DND-41 (cell line): ENCODE data around the gene RPIA.
A peak's percentile ranks its signal among the peaks of the same experiment; 100 is the strongest.
"Not testable (repeated sequence)": the region's sequence is repeated elsewhere in the genome, so short reads cannot be mapped to it uniquely, and the experiment has no call there.

Source experiments
- ATAC-seq: fragments of 200-7000 bp; cut with Tn5 transposase; 3 replicates; pipeline ENCODE4 v1.9.1; 2021; ENCODE audit warnings: low read depth; ENCODE audit not compliant: insufficient read depth
- DNase-seq: peaks from one replicate; pipeline ENCODE4 v3.0.0-alpha.2; 2020
- H2AFZ ChIP-seq: 2 replicates; pipeline ENCODE4 v1.6.0; 2012; ENCODE audit warnings: low read depth, low read length
- H3K27ac ChIP-seq: 2 replicates; pipeline ENCODE4 v1.5.1; 2012; ENCODE audit warnings: low read length, inconsistent platforms
- H3K27me3 ChIP-seq: fragments of 200-600 bp; sonication (generic); 2 replicates; pipeline ENCODE4 v1.6.0; 2012; ENCODE audit warnings: low read length, mild to moderate bottlenecking, inconsistent platforms; ENCODE audit not compliant: insufficient read depth, poor library complexity
- H3K36me3 ChIP-seq: 2 replicates; pipeline ENCODE4 v1.5.1; 2012; ENCODE audit warnings: low read length, inconsistent platforms; ENCODE audit not compliant: insufficient read depth
- H3K4me1 ChIP-seq: 2 replicates; pipeline ENCODE4 v1.5.1; 2012; ENCODE audit warnings: mild to moderate bottlenecking, low read length; ENCODE audit not compliant: insufficient read depth
- H3K4me2 ChIP-seq: 2 replicates; pipeline ENCODE4 v1.6.0; 2012; ENCODE audit warnings: mild to moderate bottlenecking, moderate library complexity, low read length, inconsistent platforms; ENCODE audit not compliant: insufficient read depth
- H3K4me3 ChIP-seq, 2 experiments: fragments of 200-600 bp in 1 of 2; shearing (Covaris generic) in 1 of 2; 2 replicates each; pipeline ENCODE4 v1.5.1; 2012 to 2016; ENCODE audit warnings: inconsistent platforms in 2 of 2, low read length in 2 of 2, mild to moderate bottlenecking in 2 of 2, low read depth in 1 of 2, moderate library complexity in 1 of 2
- H3K79me2 ChIP-seq: 2 replicates; pipeline ENCODE4 v1.6.0; 2012; ENCODE audit warnings: low read length, inconsistent platforms; ENCODE audit not compliant: insufficient read depth
- H3K9ac ChIP-seq: 2 replicates; pipeline ENCODE4 v1.6.0; 2012; ENCODE audit warnings: low read depth, mild to moderate bottlenecking, inconsistent platforms, low read length, moderate library complexity
- H3K9me3 ChIP-seq: 2 replicates; pipeline ENCODE4 v1.5.1; 2012; ENCODE audit warnings: low read length, moderate library complexity, mild to moderate bottlenecking, inconsistent platforms; ENCODE audit not compliant: insufficient read depth, severe bottlenecking
- H4K20me1 ChIP-seq: 2 replicates; pipeline ENCODE4 v1.6.0; 2012; ENCODE audit warnings: low read length; ENCODE audit not compliant: insufficient read depth
- EZH2 ChIP-seq: IDR thresholded peaks from 3 replicates; pipeline ENCODE4 v1.6.1; 2012; ENCODE audit warnings: borderline replicate concordance, low read depth, mild to moderate bottlenecking, moderate library complexity, low read length, inconsistent platforms; ENCODE audit not compliant: severe bottlenecking
- TF ChIP-seq, protein P1 (sequence below): IDR thresholded peaks from 2 replicates; pipeline ENCODE4 v1.5.1; 2012; ENCODE audit warnings: borderline replicate concordance, low read length, moderate library complexity, mild to moderate bottlenecking; ENCODE audit not compliant: poor library complexity, severe bottlenecking; ENCODE audit errors: extremely low read depth

Gene RPIA

DNA sequence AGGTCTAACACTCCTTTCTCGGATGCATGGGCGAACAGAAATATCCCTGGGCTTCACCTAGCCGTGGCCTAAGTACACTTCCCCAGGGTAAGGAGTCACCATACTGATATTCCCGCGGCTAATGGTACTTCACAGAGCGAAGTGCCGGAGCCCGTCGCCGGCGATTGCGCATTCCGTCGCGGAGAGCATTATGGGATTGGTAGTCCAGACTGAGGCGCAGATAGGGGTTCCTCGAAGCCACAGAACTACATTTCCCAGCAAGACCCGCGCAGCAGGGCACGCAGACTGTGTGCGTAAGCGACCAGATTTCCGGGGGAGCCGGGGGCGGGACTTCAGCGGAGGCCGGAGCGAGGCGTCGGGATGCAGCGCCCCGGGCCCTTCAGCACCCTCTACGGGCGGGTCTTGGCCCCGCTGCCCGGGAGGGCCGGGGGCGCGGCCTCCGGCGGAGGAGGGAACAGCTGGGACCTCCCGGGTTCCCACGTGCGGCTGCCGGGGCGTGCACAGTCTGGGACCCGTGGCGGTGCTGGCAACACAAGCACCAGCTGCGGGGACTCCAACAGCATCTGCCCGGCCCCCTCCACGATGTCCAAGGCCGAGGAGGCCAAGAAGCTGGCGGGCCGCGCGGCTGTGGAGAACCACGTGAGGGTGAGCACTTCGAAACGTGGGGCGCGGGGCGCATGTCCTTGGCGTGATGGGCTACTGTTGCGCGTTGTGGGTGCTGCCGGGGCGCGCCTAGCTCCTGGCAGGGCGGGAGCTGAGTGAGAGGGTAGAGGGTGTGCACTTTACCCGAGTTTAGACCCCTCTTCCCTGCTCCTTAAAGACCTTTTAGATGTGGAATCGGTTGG is at the start of gene RPIA:
TSS of gene RPIA (plus strand) at position 335 of the 845 bp plus-strand sequence. CDS start at position 361, 26 bp downstream.
- peaks cover 38% of the 10 kb centered on the region for H3K4me1 ChIP-seq
- H3K79me2 ChIP-seq: peaks cover 60% of the 10 kb centered on the region
- peak within 1 kb of the TSS; percentile 72 for H3K9ac ChIP-seq
- no peak for TF ChIP-seq EZH2
- TF ChIP-seq, protein P1, sequence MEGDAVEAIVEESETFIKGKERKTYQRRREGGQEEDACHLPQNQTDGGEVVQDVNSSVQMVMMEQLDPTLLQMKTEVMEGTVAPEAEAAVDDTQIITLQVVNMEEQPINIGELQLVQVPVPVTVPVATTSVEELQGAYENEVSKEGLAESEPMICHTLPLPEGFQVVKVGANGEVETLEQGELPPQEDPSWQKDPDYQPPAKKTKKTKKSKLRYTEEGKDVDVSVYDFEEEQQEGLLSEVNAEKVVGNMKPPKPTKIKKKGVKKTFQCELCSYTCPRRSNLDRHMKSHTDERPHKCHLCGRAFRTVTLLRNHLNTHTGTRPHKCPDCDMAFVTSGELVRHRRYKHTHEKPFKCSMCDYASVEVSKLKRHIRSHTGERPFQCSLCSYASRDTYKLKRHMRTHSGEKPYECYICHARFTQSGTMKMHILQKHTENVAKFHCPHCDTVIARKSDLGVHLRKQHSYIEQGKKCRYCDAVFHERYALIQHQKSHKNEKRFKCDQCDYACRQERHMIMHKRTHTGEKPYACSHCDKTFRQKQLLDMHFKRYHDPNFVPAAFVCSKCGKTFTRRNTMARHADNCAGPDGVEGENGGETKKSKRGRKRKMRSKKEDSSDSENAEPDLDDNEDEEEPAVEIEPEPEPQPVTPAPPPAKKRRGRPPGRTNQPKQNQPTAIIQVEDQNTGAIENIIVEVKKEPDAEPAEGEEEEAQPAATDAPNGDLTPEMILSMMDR: peak; percentile 75
- peaks cover 10% of the 10 kb centered on the region for H3K9me3 ChIP-seq
- peak within 1 kb of the TSS; percentile 99 for H2AFZ ChIP-seq
- ATAC-seq: peak; percentile 94
- H3K4me2 ChIP-seq: peak within 1 kb of the TSS; percentile 94
- no peaks in the 10 kb centered on the region for H3K27me3 ChIP-seq
- H3K4me3 ChIP-seq: peak within 1 kb of the TSS; percentile 90 to 99
- H3K36me3 ChIP-seq: no peaks in the 10 kb centered on the region; the same call in 1 of the 2 replicates
- peak; percentile 99 for DNase-seq
- H3K27ac ChIP-seq: peak within 1 kb of the TSS; percentile 96
- H4K20me1 ChIP-seq: peaks cover 19% of the 10 kb centered on the region; the same call in 1 of the 2 replicates

- Histone ChIP-seq H3K9ac (no peak overlapping the region), H3K4me3 (no peak overlapping the region), H3K9me3 (no peaks in the 10 kb centered on the region), H4K20me1 (no peaks in the 10 kb centered on the region), H3K27ac (no peak overlapping the region), H3K4me1 (no peaks in the 10 kb centered on the region), H3K36me3 (no peaks in the 10 kb centered on the region), H3K27me3 (no peaks in the 10 kb centered on the region), H3K79me2 (no peaks in the 10 kb centered on the region), H2AFZ (no peak overlapping the region), H3K4me2 (no peak overlapping the region)
- ATAC-seq: no peak
- TF ChIP-seq EZH2: no peak
- TF ChIP-seq, protein P1: no peak
- DNase-seq: no peak
Measured at GRCh38 chr2:88642278-88642677, 49.2 kb upstream of the RPIA start.

DNA sequence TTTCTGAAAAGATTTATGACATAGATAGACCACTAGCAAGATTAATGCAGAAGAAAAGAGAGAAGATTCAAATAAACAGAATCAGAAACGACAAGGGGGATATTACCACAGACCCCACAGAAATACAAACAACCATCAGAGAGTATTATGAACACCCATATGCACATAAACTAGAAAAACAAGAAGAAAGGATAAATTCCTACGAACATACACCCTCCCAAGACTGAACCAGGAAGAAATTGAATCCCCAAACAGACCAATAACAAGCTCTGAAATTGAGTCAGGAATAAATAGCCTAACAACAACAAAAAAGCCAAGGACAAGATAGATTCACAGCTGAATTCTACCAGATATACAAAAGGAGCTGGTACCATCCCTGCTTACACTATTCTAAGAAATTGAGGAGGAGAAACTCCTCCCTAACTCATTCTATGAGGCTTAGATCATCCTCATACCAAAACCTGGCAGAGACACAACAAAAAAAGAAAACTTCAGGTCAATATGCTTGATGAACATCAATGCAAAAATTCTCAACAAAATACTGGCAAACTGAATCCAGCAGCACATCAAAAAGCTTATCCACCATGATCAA is 46.1 kb upstream of the RPIA start:
- H3K4me2 ChIP-seq, H3K27ac ChIP-seq, H3K9me3 ChIP-seq, H3K4me3 ChIP-seq, H3K9ac ChIP-seq, H4K20me1 ChIP-seq, H3K27me3 ChIP-seq, ATAC-seq, DNase-seq, H3K36me3 ChIP-seq, H2AFZ ChIP-seq, H3K4me1 ChIP-seq, H3K79me2 ChIP-seq: not testable (repeated sequence)

GRCh38 chr2:88651646-88652045 is 39.8 kb upstream of the RPIA start:
- Histone ChIP-seq H3K9me3 (no peaks in the 10 kb centered on the region), H3K4me1 (no peaks in the 10 kb centered on the region), H4K20me1 (no peaks in the 10 kb centered on the region), H3K79me2 (no peaks in the 10 kb centered on the region), H3K27ac (no peak overlapping the region), H3K9ac (no peak overlapping the region), H3K4me2 (no peak overlapping the region), H3K4me3 (no peak overlapping the region), H3K27me3 (no peaks in the 10 kb centered on the region), H2AFZ (no peak overlapping the region), H3K36me3 (no peaks in the 10 kb centered on the region)
- ATAC-seq (no peak), DNase-seq (no peak)
- no peak for TF ChIP-seq EZH2
- TF ChIP-seq, protein P1: no peak
